Common myeloid progenitor, CD34-positive (primary cell): ENCODE data around the gene IFT20.
A peak's percentile ranks its signal among the peaks of the same experiment; 100 is the strongest.

Experiments
- CTCF ChIA-PET: fragments of 350-600 bp; sonication (Branson Sonifier 250); formaldehyde crosslinking; loops from one replicate; lab custom pipeline; 2021; ENCODE audit warnings: antibody characterized with exemption; lab: Charles Lee
- POLR2A ChIA-PET: fragments of 350-600 bp; sonication (Branson Sonifier 250); formaldehyde crosslinking; loops from one replicate; lab custom pipeline; 2021; ENCODE audit warnings: antibody characterized with exemption; lab: Charles Lee
- DNase-seq, 3 donors: peaks; one replicate each; pipeline versions ENCODE4 v3.0.0 to v3.0.0-alpha.2; 2013
- H3K27ac ChIP-seq, 2 experiments: 1 replicate in 1 of 2; 2 replicates in 1 of 2; pipeline ENCODE4 v1.7.0; 2013; ENCODE audit warnings: inconsistent platforms in 2 of 2, low read length in 2 of 2, mild to moderate bottlenecking in 2 of 2, low read depth in 1 of 2, moderate library complexity in 1 of 2; ENCODE audit not compliant: severe bottlenecking in 2 of 2, insufficient read depth in 1 of 2, poor library complexity in 1 of 2
- H3K27me3 ChIP-seq, 5 experiments: replicated peaks in 2 of 5; 1 replicate in 3 of 5; 2 replicates in 2 of 5; pipeline versions ENCODE4 v1.6.1 to v1.7.0; 2013; ENCODE audit warnings: low read length in 4 of 5, mild to moderate bottlenecking in 2 of 5, moderate library complexity in 2 of 5, inconsistent platforms in 1 of 5; ENCODE audit not compliant: insufficient read depth in 5 of 5, control insufficient read depth in 4 of 5
- H3K36me3 ChIP-seq, 4 experiments: 1 replicate in 2 of 4; 2 replicates in 2 of 4; pipeline versions ENCODE4 v1.6.1 to v1.7.0; 2013; ENCODE audit warnings: low read length in 3 of 4, control low read depth in 1 of 4, mild to moderate bottlenecking in 1 of 4; ENCODE audit not compliant: control insufficient read depth in 4 of 4, insufficient read depth in 4 of 4
- H3K4me1 ChIP-seq, 4 experiments: 1 replicate in 3 of 4; 2 replicates in 1 of 4; pipeline versions ENCODE4 v1.6.1 to v1.7.1; 2013; ENCODE audit warnings: low read length in 3 of 4, mild to moderate bottlenecking in 3 of 4, control low read depth in 1 of 4, inconsistent platforms in 1 of 4, moderate library complexity in 1 of 4; ENCODE audit not compliant: control insufficient read depth in 4 of 4, insufficient read depth in 4 of 4; ENCODE audit errors: control extremely low read depth in 1 of 4
- H3K4me3 ChIP-seq, 7 experiments: 1 replicate in 4 of 7; 2 replicates in 3 of 7; pipeline versions ENCODE4 v1.5.1 to v1.7.0; 2013; ENCODE audit warnings: mild to moderate bottlenecking in 7 of 7, low read length in 6 of 7, moderate library complexity in 6 of 7, inconsistent platforms in 2 of 7, low read depth in 2 of 7, control low read depth in 1 of 7; ENCODE audit not compliant: insufficient read depth in 4 of 7, control insufficient read depth in 1 of 7; ENCODE audit errors: extremely low read depth in 1 of 7
- H3K9me3 ChIP-seq, 5 experiments: 1 replicate in 4 of 5; 2 replicates in 1 of 5; pipeline versions ENCODE4 v1.6.1 to v1.7.1; 2013; ENCODE audit warnings: low read length in 4 of 5, mild to moderate bottlenecking in 2 of 5, inconsistent platforms in 1 of 5, low read depth in 1 of 5, moderate library complexity in 1 of 5; ENCODE audit not compliant: control insufficient read depth in 4 of 5, insufficient read depth in 2 of 5; ENCODE audit errors: control extremely low read depth in 1 of 5
- WGBS: methylation state at CpG from one replicate; pipeline ENCODE4 v1.1.5; 2013; ENCODE audit not compliant: insufficient coverage; 5-methylcytosine and 5-hydroxymethylcytosine counted together

IFT20 gene

DNA sequence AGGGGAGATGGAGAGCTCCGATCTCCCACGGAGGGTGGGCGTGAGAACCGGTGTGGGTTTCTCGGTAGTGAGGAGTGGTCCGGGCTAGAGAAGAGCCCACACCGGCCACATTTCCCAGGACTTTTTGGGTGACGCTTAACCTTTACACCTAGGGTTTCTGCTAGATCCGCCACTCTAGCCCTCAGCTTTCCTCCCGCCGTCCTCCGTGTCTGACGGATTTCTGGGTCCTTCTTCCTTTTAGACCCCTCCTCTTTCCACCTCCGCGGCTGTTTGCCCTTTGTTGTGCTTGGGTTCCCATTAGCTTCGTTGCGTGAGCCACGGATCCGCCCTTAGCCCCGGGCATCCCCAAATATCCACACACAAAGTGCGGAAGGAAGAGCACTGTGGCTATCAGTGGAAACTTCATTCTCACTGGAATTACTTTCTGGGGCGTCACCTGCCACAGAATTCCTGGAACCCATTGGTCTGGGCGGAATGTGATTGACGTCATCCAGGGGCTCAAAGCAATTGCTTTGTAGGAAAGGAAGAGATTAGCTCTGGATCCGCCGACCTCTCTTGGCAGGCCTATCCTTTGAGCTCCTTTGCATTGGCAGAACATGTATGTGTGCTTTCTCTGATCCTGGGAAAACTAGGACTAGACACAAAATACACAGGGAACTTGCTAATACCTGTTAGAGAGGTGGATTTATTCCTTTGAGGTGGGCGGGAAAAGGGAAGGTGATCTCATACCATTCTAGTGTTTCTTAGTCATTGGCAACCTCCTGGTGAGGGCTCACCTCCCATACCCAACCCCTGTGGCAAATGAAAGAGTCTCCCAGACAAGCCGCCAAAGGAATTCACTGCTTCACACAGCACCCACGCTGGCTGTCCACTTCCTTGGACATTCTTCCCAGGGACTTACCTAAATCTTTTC, 943 bp upstream of the IFT20 start:
- Histone ChIP-seq H3K9me3 (no peaks in the 10 kb centered on the region), H3K36me3 (peaks cover 0 to 27% (median 15%) of the 10 kb centered on the region in 4 experiments), H3K4me3 (peak overlapping the region; percentile 75 to 96 (median 92)), H3K4me1 (peaks cover 7 to 30% (median 22%) of the 10 kb centered on the region in 4 experiments), H3K27me3 (no peaks in the 10 kb centered on the region), H3K27ac (peak overlapping the region; percentile 35 to 77)
- POLR2A ChIA-PET, result interaction anchor here (0.6 to 1.5 kb wide), 3 partner anchors 16 to 21 kb away, joined by 3 to 7 read pairs (median 3); partner anchors contain the start of genes POLDIP2 and TMEM97
- peak in 2 of 3 donors; percentile 51 to 61 for DNase-seq
- CTCF ChIA-PET, result interaction anchor here (1.2 to 1.6 kb wide), 4 partner anchors 10 to 97 kb away, joined by 3 to 9 read pairs (median 5); partner anchors contain the start of gene SEBOX
- WGBS, result 12% methylated on average over 24 of the region's 29 CpGs

- POLR2A ChIA-PET, result interaction anchor here (1.2 to 1.5 kb wide), 2 partner anchors 16 to 23 kb away, joined by 3 to 7 read pairs; partner anchors contain the start of genes POLDIP2 and TMEM97
- peaks cover 7 to 30% (median 22%) of the 10 kb centered on the region in 4 experiments for H3K4me1 ChIP-seq
These were observed 539 bp downstream of the IFT20 start for GRCh38 chr17:28334666-28335200.

GRCh38 chr17:28334171-28334570, 1.1 kb downstream of the IFT20 start:
- WGBS, result 64% methylated on average over 5 of the region's 6 CpGs
- Histone ChIP-seq H3K4me1 (peaks cover 7 to 30% (median 22%) of the 10 kb centered on the region in 4 experiments), H3K9me3 (no peaks in the 10 kb centered on the region), H3K36me3 (peaks cover 2 to 27% (median 19%) of the 10 kb centered on the region in 4 experiments), H3K27me3 (no peaks in the 10 kb centered on the region), H3K4me3 (peak overlapping the region in 6 of 7 experiments; percentile 75 to 96 (median 92)), H3K27ac (peak overlapping the region in 1 of 2 experiments; percentile 97)
- ChIA-PET CTCF (no interaction called here), POLR2A (no interaction called here)
- peak in 2 of 3 donors; percentile 16 to 17 for DNase-seq

More at GRCh38 chr17:28334666-28335200, 539 bp downstream of the IFT20 start:
- no peak for DNase-seq
- 12% methylated on average over 17 of the region's 18 CpGs for WGBS
- Histone ChIP-seq H3K9me3 (no peaks in the 10 kb centered on the region), H3K27me3 (no peaks in the 10 kb centered on the region), H3K36me3 (peaks cover 0 to 26% (median 18%) of the 10 kb centered on the region in 4 experiments), H3K27ac (peak overlapping the region; percentile 90 to 97), H3K4me3 (peak overlapping the region; percentile 75 to 96 (median 92))
- CTCF ChIA-PET, result interaction anchor here (1.1 to 1.6 kb wide), 5 partner anchors 12 to 95 kb away, joined by 3 to 9 read pairs (median 4); partner anchors contain the start of genes POLDIP2 and SEBOX

DNA sequence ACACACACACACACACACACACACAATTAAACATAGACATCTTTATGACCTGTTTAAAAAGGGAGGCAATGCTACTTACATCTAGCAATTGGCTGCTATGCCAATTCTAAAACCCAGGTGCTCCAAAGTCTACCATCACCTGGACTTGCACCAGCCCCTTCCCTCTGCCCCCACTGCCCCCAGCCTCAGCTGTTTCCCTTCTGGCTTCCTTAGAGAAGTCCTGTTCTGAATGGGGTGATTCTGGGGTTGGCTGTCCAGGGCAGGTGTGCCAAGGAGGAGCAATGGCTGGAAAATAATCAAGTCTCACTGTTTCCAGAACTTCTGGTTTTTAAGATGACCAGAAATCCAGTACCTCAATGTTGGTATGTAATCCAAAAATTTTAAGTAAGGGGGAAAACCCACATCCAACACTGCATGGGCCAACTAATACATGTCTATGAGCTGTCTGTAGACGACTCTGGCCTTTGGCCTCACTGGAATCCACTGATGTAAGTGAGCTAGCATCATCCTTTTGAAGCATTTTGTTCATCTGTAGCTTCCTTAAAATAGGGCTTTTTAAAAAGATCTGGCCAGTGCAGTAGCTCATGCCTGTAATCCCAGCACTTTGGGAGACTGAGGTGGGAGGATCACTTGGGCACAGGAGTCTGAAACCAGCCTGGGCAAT, 2.1 kb downstream of the IFT20 start:
- Histone ChIP-seq H3K27ac (no peak overlapping the region), H3K9me3 (no peaks in the 10 kb centered on the region), H3K4me1 (peaks cover 7 to 30% (median 22%) of the 10 kb centered on the region in 4 experiments), H3K36me3 (peaks cover 4 to 36% (median 26%) of the 10 kb centered on the region in 4 experiments), H3K27me3 (no peaks in the 10 kb centered on the region), H3K4me3 (no peak overlapping the region)
- CTCF ChIA-PET, result interaction anchor here (1.0 kb wide), 1 partner anchor 13 kb away, joined by 3 read pairs; no protein-coding TSS in a partner anchor
- 89% methylated on average over 1 of the region's 1 CpG for WGBS
- POLR2A ChIA-PET, result no interaction called here
- DNase-seq, result no peak

- Histone ChIP-seq H3K9me3 (no peaks in the 10 kb centered on the region), H3K4me1 (peaks cover 7 to 27% (median 22%) of the 10 kb centered on the region in 4 experiments), H3K27me3 (no peaks in the 10 kb centered on the region), H3K36me3 (peaks cover 12 to 48% (median 34%) of the 10 kb centered on the region in 4 experiments), H3K4me3 (no peak overlapping the region), H3K27ac (no peak overlapping the region)
- ChIA-PET CTCF (interaction anchor here (1.2 kb wide), 1 partner anchor 15 kb away, joined by 3 read pairs; no protein-coding TSS in a partner anchor), POLR2A (no interaction called here)
- no peak for DNase-seq
- WGBS, result 100% methylated on average over 3 of the region's 6 CpGs
These were observed 3.3 kb downstream of the IFT20 start for GRCh38 chr17:28331891-28332420.

GRCh38 chr17:28330671-28331070, 4.6 kb downstream of the IFT20 start:
- no peak for DNase-seq
- ChIA-PET POLR2A (no interaction called here), CTCF (interaction anchor here (0.8 to 1.5 kb wide), 2 partner anchors 10 to 153 kb away, joined by 4 read pairs; no protein-coding TSS in a partner anchor)
- H3K27ac ChIP-seq, result no peak overlapping the region
- no peaks in the 10 kb centered on the region for H3K9me3 ChIP-seq
- H3K4me1 ChIP-seq, result peaks cover 7 to 17% (median 13%) of the 10 kb centered on the region in 4 experiments
- H3K27me3 ChIP-seq, result no peaks in the 10 kb centered on the region
- H3K4me3 ChIP-seq, result no peak overlapping the region
- peaks cover 12 to 54% (median 42%) of the 10 kb centered on the region in 4 experiments for H3K36me3 ChIP-seq
- 95% methylated on average over 5 of the region's 5 CpGs for WGBS
